ENCODE results near the gene FZR1. TPM values are rescaled to one million over a fixed set of nuclear protein-coding genes. Genes with fewer than 3 reads are reported as not detected.

The FZR1 gene
- total RNA-seq, 1 experiment from 2014 or later: 51.4 TPM

GRCh38 chr19:3517638-3518037 lies 11.5 kb downstream of the FZR1 start:
- no peaks in the 10 kb centered on the region for H3K23me2 ChIP-seq (ENCODE audit: insufficient read length, low read depth, low read length, poor library complexity, severe bottlenecking)
- Mint-ChIP-seq H3K27ac (no peak overlapping the region; a peak in 1 of 7 replicates), H3K9me3 (no peaks in the 10 kb centered on the region; a peak in 1 of 5 replicates), H3K4me3 (no peak overlapping the region), H3K4me1 (peaks cover 36 to 45% of the 10 kb centered on the region in 2 experiments), H3K36me3 (ENCODE audit: insufficient read depth in 1 of 3, low read depth in 3 of 3) (peaks cover 2 to 11% (median 10%) of the 10 kb centered on the region in 3 experiments; a peak in 5 of 7 replicates), H3K27me3 (ENCODE audit: low read depth) (no peaks in the 10 kb centered on the region; the same call in 1 of the 2 replicates)
- TF ChIP-seq, protein P1, sequence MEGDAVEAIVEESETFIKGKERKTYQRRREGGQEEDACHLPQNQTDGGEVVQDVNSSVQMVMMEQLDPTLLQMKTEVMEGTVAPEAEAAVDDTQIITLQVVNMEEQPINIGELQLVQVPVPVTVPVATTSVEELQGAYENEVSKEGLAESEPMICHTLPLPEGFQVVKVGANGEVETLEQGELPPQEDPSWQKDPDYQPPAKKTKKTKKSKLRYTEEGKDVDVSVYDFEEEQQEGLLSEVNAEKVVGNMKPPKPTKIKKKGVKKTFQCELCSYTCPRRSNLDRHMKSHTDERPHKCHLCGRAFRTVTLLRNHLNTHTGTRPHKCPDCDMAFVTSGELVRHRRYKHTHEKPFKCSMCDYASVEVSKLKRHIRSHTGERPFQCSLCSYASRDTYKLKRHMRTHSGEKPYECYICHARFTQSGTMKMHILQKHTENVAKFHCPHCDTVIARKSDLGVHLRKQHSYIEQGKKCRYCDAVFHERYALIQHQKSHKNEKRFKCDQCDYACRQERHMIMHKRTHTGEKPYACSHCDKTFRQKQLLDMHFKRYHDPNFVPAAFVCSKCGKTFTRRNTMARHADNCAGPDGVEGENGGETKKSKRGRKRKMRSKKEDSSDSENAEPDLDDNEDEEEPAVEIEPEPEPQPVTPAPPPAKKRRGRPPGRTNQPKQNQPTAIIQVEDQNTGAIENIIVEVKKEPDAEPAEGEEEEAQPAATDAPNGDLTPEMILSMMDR (conservative IDR thresholded peaks at IDR 0.05): no peak
- no peak overlapping the region for H3K27ac ChIP-seq (ENCODE audit: insufficient read length, low read depth, low read length)
- H2BK12ac ChIP-seq (ENCODE audit: insufficient read length, low read depth, low read length): no peak overlapping the region
- H2AK5ac ChIP-seq (ENCODE audit: insufficient read length, low read length): no peak overlapping the region
- H2AFZ ChIP-seq (ENCODE audit: low read length): no peak overlapping the region
- no peak overlapping the region for H3K4me2 ChIP-seq (ENCODE audit: insufficient read depth, insufficient read length, low read length)
- H4K5ac ChIP-seq (ENCODE audit: insufficient read length, low read depth, low read length): no peak overlapping the region
- H3K79me2 ChIP-seq (ENCODE audit: insufficient read depth, low read length): no peaks in the 10 kb centered on the region; the same call in 1 of the 2 replicates
- H4K8ac ChIP-seq (replicated peaks; ENCODE audit: insufficient read length, low read depth, low read length): no peak overlapping the region
- no peak for DNase-seq
- no peak overlapping the region for H3K9ac ChIP-seq (ENCODE audit: extremely low read depth, insufficient read length, low read length)
- H3K27me3 ChIP-seq (ENCODE audit: insufficient read depth, low read length): no peaks in the 10 kb centered on the region
- no peak overlapping the region for H3K4ac ChIP-seq (ENCODE audit: low read depth, low read length)
- WGBS (ENCODE audit: extremely low coverage, insufficient read length, low lambda C conversion rate): no CpG with 5 or more reads among the region's 2 CpGs
- H2BK120ac ChIP-seq (ENCODE audit: low read depth, low read length, poor library complexity, severe bottlenecking): no peak overlapping the region
- no peak overlapping the region for H2BK5ac ChIP-seq (ENCODE audit: insufficient read length, low read length)
- H3K18ac ChIP-seq (ENCODE audit: insufficient read length, low read depth, low read length): no peak overlapping the region
- H3T11ph ChIP-seq (ENCODE audit: low read length): no peak overlapping the region
- peaks cover 3% of the 10 kb centered on the region; the same call in 1 of the 2 replicates for H3K4me1 ChIP-seq (ENCODE audit: insufficient read depth, low read length)
- H3K23ac ChIP-seq (ENCODE audit: insufficient read length, low read depth, low read length): no peak overlapping the region
- H2BK20ac ChIP-seq (ENCODE audit: low read depth, low read length, poor library complexity, severe bottlenecking): no peak overlapping the region
- no peaks in the 10 kb centered on the region for H3K9me3 ChIP-seq (ENCODE audit: control insufficient read depth, low read depth, low read length)
- H3K56ac ChIP-seq (ENCODE audit: insufficient read length, low read depth, low read length): no peak overlapping the region
- H3K79me1 ChIP-seq (ENCODE audit: insufficient read depth, low read depth, low read length, poor library complexity, severe bottlenecking): no peaks in the 10 kb centered on the region
- no peak overlapping the region for H3K14ac ChIP-seq (ENCODE audit: insufficient read depth, low read length)
- no peak overlapping the region for H2BK15ac ChIP-seq (ENCODE audit: low read depth, low read length)
- H4K91ac ChIP-seq (ENCODE audit: insufficient read length, low read depth, low read length): no peak overlapping the region
- no peaks in the 10 kb centered on the region for H4K20me1 ChIP-seq (ENCODE audit: control insufficient read depth, insufficient read depth, insufficient read length)

Data from H9 (cell line).